Measurements from ENCODE around the gene ROR2. TPM values are rescaled to one million over a fixed set of nuclear protein-coding genes. Genes with fewer than 3 reads are reported as not detected.

Gene ROR2
- total and polyA plus RNA-seq, 2 of the 8 experiments (the other 6 are each of a cell fraction or from before 2014, with no cell fraction given) = 2.7 to 4.3 TPM

DNA sequence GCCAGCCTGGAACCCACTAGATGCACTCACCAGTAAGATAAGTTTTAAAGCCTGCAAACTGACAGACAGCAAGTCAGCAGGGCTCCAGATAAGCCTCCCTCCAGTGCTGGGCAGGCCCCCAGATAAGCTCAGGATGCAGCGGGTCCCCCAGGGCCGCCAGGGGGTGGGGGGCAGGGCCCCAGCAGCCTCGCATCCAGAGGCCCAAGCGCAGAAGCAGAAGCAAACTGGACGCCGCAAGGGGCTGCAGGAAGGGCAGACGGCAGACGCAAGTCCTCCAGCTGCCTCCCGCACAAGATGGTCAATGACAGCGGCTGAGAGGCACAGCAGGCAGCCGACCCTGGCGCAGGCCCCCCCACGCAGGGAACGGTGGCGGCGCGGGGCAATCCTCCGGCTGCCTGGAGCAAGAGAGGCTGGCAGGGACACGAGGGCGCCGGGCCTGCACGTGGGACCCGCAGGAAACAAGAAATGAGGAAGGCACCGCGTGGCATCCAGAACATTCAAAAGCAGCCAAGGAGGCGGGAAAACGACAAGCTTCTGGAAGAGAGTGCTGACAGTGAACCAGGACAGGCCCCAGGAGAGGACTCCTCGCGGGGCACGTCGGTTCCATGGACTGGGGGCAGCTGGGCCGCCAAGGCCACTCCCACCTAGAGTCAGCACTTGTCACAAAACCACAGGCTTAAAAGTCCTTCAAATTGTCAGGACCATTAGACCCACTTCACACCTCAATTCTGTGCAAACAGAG lies 49.8 kb downstream of the ROR2 start (continued):
- no peak for TF ChIP-seq KDM5A (IDR thresholded peaks at IDR 0.05; ENCODE audit: low read length)

Data from H1 (cell line).